Liver (tissue), 9 donors: ENCODE data around the gene FBXW4. TPM values are rescaled to one million over a fixed set of nuclear protein-coding genes. Genes with fewer than 3 reads are reported as not detected.
"Not testable (repeated sequence)": the region's sequence is repeated elsewhere in the genome, so short reads cannot be mapped to it uniquely, and the experiment has no call there.

Experiments
- DNase-seq: peaks from one replicate; pipeline ENCODE4 v3.0.0-alpha.2; 2017; ENCODE audit warnings: low spot score
- H3K27ac ChIP-seq, 2 donors: one replicate each; pipeline ENCODE4 v1.7.0; 2013; ENCODE audit warnings: inconsistent platforms in 2 of 2, low read length in 2 of 2, control low read depth in 1 of 2, low read depth in 1 of 2, mild to moderate bottlenecking in 1 of 2
- H3K27me3 ChIP-seq, 4 donors: one replicate each; pipeline versions ENCODE4 v1.6.1 to v1.7.0; 2013; ENCODE audit warnings: low read length in 3 of 4, inconsistent platforms in 1 of 4, mild to moderate bottlenecking in 1 of 4, moderate library complexity in 1 of 4; ENCODE audit not compliant: control insufficient read depth in 4 of 4, insufficient read depth in 4 of 4
- H3K36me3 ChIP-seq, 4 donors: one replicate each; pipeline versions ENCODE4 v1.6.1 to v1.7.0; 2013; ENCODE audit warnings: low read length in 3 of 4, mild to moderate bottlenecking in 3 of 4, low read depth in 1 of 4, moderate library complexity in 1 of 4; ENCODE audit not compliant: control insufficient read depth in 4 of 4, insufficient read depth in 3 of 4
- H3K4me1 ChIP-seq, 4 donors: one replicate each; pipeline versions ENCODE4 v1.6.1 to v1.7.0; 2013; ENCODE audit warnings: low read length in 3 of 4, mild to moderate bottlenecking in 3 of 4, moderate library complexity in 1 of 4; ENCODE audit not compliant: control insufficient read depth in 4 of 4, insufficient read depth in 4 of 4
- H3K4me3 ChIP-seq, 3 donors: one replicate each; pipeline versions ENCODE4 v1.6.1 to v1.7.0; 2013; ENCODE audit warnings: low read length in 3 of 3, control low read depth in 1 of 3, low read depth in 1 of 3, mild to moderate bottlenecking in 1 of 3
- H3K9ac ChIP-seq, 2 donors: one replicate each; pipeline ENCODE4 v1.7.0; 2013; ENCODE audit warnings: low read length in 2 of 2, mild to moderate bottlenecking in 2 of 2, moderate library complexity in 2 of 2, control low read depth in 1 of 2, low read depth in 1 of 2
- H3K9me3 ChIP-seq, 4 donors: one replicate each; pipeline versions ENCODE4 v1.6.1 to v1.7.0; 2013; ENCODE audit warnings: low read length in 3 of 4; ENCODE audit not compliant: control insufficient read depth in 4 of 4
- ATF3 ChIP-seq: IDR thresholded peaks from 2 replicates; pipeline ENCODE4 v1.6.1; 2016; ENCODE audit warnings: antibody characterized with exemption
- EGR1 ChIP-seq, 2 donors: IDR thresholded peaks; 2 replicates each; pipeline ENCODE4 v1.6.1; 2016 to 2018; ENCODE audit warnings: antibody characterized with exemption in 2 of 2, low read depth in 2 of 2
- FOXA1 ChIP-seq: IDR thresholded peaks from 2 replicates; pipeline ENCODE4 v1.6.1; 2016; ENCODE audit warnings: antibody characterized with exemption
- FOXA2 ChIP-seq: IDR thresholded peaks from 2 replicates; pipeline ENCODE4 v1.6.1; 2016; ENCODE audit warnings: antibody characterized with exemption
- GABPA ChIP-seq, 2 donors: IDR thresholded peaks in 1 of 2; conservative IDR thresholded peaks in 1 of 2; 2 replicates each; pipeline ENCODE4 v1.6.1; 2016; ENCODE audit warnings: antibody characterized with exemption in 2 of 2, mild to moderate bottlenecking in 1 of 2, moderate library complexity in 1 of 2
- HNF4G ChIP-seq: IDR thresholded peaks from 2 replicates; pipeline ENCODE4 v1.6.1; 2016; ENCODE audit warnings: antibody characterized with exemption
- NR2F2 ChIP-seq: IDR thresholded peaks from 2 replicates; pipeline ENCODE4 v1.6.1; 2016; ENCODE audit warnings: antibody characterized with exemption
- RAD21 ChIP-seq, 2 donors: IDR thresholded peaks; 2 replicates each; pipeline ENCODE4 v1.6.1; 2016; ENCODE audit warnings: antibody characterized with exemption in 2 of 2, mild to moderate bottlenecking in 2 of 2
- SP1 ChIP-seq: IDR thresholded peaks from 2 replicates; pipeline ENCODE4 v1.6.1; 2018; ENCODE audit warnings: antibody characterized with exemption, mild to moderate bottlenecking
- TAF1 ChIP-seq: conservative IDR thresholded peaks from 2 replicates; pipeline ENCODE4 v1.6.1; 2016; ENCODE audit warnings: antibody characterized with exemption, mild to moderate bottlenecking
- YY1 ChIP-seq: IDR thresholded peaks from 2 replicates; pipeline ENCODE4 v1.6.1; 2016; ENCODE audit warnings: antibody characterized with exemption, mild to moderate bottlenecking
- WGBS: extraction: QIAGEN DNeasy Blood & Tissue Kit; methylation state at CpG from one replicate; pipeline ENCODE4 v1.1.7; 2013; 5-methylcytosine and 5-hydroxymethylcytosine counted together
- polyA plus RNA-seq, 2 donors: library from polyadenylated mRNA; stranded (reverse) in 1 of 2; unstranded in 1 of 2; fragments of 200-250 nt in 1 of 2; fragments of >200 nt in 1 of 2; fragmentation: Nextera tagmentation in 1 of 2; extraction: Ambion mirVana in 1 of 2; gene quantifications; one replicate each; pipeline versions ENCODE4 v1.2.1 to v1.2.3, GENCODE V29; 2013 to 2015
- total RNA-seq, 2 donors: library from RNA; depleted of rRNA; stranded (reverse); fragments of >200 nt; gene quantifications; one replicate each; pipeline ENCODE4 v1.2.3, GENCODE V29; 2014
- TF ChIP-seq, protein P1 (sequence below): IDR thresholded peaks from 2 replicates; pipeline ENCODE4 v1.6.1; 2016; ENCODE audit warnings: antibody characterized with exemption
- TF ChIP-seq, protein P2 (sequence below): IDR thresholded peaks from 2 replicates; pipeline ENCODE4 v1.6.1; 2016; ENCODE audit warnings: antibody characterized with exemption, mild to moderate bottlenecking
- TF ChIP-seq, protein P3 (sequence below): fragments of 150-350 bp; IDR thresholded peaks from 2 replicates; pipeline ENCODE4 v1.5.1; 2017; ENCODE audit warnings: improper control_type of control experiment, low read depth, low read length; ENCODE audit not compliant: missing input control
- donor health status: healthy.
- donor health status: healthy.
- donor health status: healthy.
- donor health status: healthy.
- donor health status: healthy.

FBXW4 gene
- total and polyA plus RNA-seq, 4 donors: 5.4 to 54.1 (median 20.5) TPM

- 90% methylated on average over 13 of the region's 13 CpGs for WGBS
- TF ChIP-seq, protein P1, sequence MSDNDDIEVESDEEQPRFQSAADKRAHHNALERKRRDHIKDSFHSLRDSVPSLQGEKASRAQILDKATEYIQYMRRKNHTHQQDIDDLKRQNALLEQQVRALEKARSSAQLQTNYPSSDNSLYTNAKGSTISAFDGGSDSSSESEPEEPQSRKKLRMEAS: no peak
- no peak for TF ChIP-seq NR2F2
- no peak for TF ChIP-seq FOXA2
- TF ChIP-seq FOXA1: no peak
- no peak for TF ChIP-seq GABPA (IDR thresholded peaks at IDR 0.05 in 1 of 2, conservative IDR thresholded peaks at IDR 0.05 in 1 of 2)
- Histone ChIP-seq H3K36me3 (no peaks in the 10 kb centered on the region), H3K27ac (no peak overlapping the region), H3K9ac (no peak overlapping the region), H3K4me3 (no peak overlapping the region), H3K4me1 (no peaks in the 10 kb centered on the region), H3K9me3 (no peaks in the 10 kb centered on the region), H3K27me3 (no peaks in the 10 kb centered on the region)
- no peak for DNase-seq
Measured at GRCh38 chr10:101595591-101596433, 99.2 kb downstream of the FBXW4 start.

- not testable (repeated sequence) for H3K27me3 ChIP-seq, H3K4me1 ChIP-seq, H3K4me3 ChIP-seq, H3K9ac ChIP-seq, H3K36me3 ChIP-seq, H3K9me3 ChIP-seq, H3K27ac ChIP-seq, DNase-seq
- 72% methylated on average over 2 of the region's 2 CpGs for WGBS
Measured at GRCh38 chr10:101593331-101593730, 101.6 kb downstream of the FBXW4 start.

DNA sequence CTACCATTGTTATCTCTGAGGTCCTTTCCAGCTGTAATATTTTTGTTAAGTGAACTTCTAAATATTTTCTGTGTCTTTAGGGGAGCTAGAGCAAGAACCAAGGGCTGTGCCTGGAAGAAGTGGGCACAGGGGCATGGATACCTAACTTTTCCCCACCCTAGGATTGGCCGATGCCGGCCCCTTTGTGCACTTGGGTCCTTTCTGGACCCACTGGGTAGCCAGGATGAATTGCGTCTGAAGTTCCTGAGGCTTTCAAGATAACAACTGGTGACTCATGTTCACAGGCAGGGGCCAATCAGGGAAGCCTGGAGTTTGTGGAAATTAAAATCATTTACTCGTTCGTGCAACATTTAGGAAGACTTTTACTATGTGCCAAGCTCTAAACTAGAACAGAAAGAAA lies 106.1 kb downstream of the FBXW4 start:
- DNase-seq: no peak
- no peak overlapping the region for H3K27ac ChIP-seq
- H3K9ac ChIP-seq: no peak overlapping the region
- no peaks in the 10 kb centered on the region for H3K9me3 ChIP-seq
- peaks cover 2 to 22% (median 13%) of the 10 kb centered on the region in 4 donors for H3K4me1 ChIP-seq
- 78% methylated on average over 5 of the region's 5 CpGs for WGBS
- no peaks in the 10 kb centered on the region for H3K27me3 ChIP-seq
- TF ChIP-seq EGR1 (IDR thresholded peaks at IDR 0.05; ENCODE audit: low read depth in 2 of 2) (no peak), NR2F2 (no peak), HNF4G (no peak), FOXA2 (no peak), ATF3 (no peak), FOXA1 (no peak), RAD21 (IDR thresholded peaks at IDR 0.05) (no peak), YY1 (no peak), SP1 (no peak), TAF1 (no peak)
- TF ChIP-seq, protein P2, sequence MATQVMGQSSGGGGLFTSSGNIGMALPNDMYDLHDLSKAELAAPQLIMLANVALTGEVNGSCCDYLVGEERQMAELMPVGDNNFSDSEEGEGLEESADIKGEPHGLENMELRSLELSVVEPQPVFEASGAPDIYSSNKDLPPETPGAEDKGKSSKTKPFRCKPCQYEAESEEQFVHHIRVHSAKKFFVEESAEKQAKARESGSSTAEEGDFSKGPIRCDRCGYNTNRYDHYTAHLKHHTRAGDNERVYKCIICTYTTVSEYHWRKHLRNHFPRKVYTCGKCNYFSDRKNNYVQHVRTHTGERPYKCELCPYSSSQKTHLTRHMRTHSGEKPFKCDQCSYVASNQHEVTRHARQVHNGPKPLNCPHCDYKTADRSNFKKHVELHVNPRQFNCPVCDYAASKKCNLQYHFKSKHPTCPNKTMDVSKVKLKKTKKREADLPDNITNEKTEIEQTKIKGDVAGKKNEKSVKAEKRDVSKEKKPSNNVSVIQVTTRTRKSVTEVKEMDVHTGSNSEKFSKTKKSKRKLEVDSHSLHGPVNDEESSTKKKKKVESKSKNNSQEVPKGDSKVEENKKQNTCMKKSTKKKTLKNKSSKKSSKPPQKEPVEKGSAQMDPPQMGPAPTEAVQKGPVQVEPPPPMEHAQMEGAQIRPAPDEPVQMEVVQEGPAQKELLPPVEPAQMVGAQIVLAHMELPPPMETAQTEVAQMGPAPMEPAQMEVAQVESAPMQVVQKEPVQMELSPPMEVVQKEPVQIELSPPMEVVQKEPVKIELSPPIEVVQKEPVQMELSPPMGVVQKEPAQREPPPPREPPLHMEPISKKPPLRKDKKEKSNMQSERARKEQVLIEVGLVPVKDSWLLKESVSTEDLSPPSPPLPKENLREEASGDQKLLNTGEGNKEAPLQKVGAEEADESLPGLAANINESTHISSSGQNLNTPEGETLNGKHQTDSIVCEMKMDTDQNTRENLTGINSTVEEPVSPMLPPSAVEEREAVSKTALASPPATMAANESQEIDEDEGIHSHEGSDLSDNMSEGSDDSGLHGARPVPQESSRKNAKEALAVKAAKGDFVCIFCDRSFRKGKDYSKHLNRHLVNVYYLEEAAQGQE: no peak
- TF ChIP-seq, protein P1: no peak
- TF ChIP-seq, protein P3, sequence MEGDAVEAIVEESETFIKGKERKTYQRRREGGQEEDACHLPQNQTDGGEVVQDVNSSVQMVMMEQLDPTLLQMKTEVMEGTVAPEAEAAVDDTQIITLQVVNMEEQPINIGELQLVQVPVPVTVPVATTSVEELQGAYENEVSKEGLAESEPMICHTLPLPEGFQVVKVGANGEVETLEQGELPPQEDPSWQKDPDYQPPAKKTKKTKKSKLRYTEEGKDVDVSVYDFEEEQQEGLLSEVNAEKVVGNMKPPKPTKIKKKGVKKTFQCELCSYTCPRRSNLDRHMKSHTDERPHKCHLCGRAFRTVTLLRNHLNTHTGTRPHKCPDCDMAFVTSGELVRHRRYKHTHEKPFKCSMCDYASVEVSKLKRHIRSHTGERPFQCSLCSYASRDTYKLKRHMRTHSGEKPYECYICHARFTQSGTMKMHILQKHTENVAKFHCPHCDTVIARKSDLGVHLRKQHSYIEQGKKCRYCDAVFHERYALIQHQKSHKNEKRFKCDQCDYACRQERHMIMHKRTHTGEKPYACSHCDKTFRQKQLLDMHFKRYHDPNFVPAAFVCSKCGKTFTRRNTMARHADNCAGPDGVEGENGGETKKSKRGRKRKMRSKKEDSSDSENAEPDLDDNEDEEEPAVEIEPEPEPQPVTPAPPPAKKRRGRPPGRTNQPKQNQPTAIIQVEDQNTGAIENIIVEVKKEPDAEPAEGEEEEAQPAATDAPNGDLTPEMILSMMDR: no peak
- H3K4me3 ChIP-seq: peak overlapping the region in 1 of 3 donors; percentile 76
- H3K36me3 ChIP-seq: peaks cover 0 to 7% (median 2%) of the 10 kb centered on the region in 4 donors
